LNCaP clone FGC (cell line): ENCODE results near the gene SPEN.
"Not testable (repeated sequence)": the region's sequence is repeated elsewhere in the genome, so short reads cannot be mapped to it uniquely, and the experiment has no call there.

Source experiments
- DNase-seq: peaks from one replicate; pipeline ENCODE4 v3.0.0-alpha.2; 2011; ENCODE audit warnings: low read depth
- H3K4me3 ChIP-seq: 2 replicates; pipeline ENCODE4 v1.5.1; 2011; ENCODE audit warnings: mild to moderate bottlenecking, low read depth, low read length, control low read depth
- TF ChIP-seq, protein P1 (sequence below): IDR thresholded peaks from 2 replicates; pipeline ENCODE4 v1.5.1; 2012; ENCODE audit warnings: mild to moderate bottlenecking; ENCODE audit not compliant: control insufficient read depth, insufficient read depth; ENCODE audit errors: extremely low read depth

Gene SPEN

DNA sequence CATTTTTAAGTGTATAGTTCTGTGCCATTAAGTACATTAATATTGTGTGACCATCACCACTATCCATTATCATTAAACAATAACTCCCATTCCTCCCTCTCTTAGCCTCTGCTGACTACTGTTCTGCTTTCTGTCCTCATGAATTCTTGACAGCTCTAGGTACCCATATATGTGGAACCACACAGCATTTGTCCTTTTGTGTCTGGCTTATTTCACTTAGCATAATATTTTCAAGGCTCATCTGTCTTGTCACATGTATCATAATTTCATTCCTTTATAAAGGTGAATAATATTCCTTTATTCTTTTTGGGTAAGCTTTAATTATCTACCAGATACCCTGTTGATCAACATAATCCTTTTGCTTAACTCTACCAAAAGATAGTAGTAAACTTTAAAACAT lies 47.7 kb downstream of the SPEN start:
- H3K4me3 ChIP-seq = no peak overlapping the region
- no peak for DNase-seq
- TF ChIP-seq, protein P1, sequence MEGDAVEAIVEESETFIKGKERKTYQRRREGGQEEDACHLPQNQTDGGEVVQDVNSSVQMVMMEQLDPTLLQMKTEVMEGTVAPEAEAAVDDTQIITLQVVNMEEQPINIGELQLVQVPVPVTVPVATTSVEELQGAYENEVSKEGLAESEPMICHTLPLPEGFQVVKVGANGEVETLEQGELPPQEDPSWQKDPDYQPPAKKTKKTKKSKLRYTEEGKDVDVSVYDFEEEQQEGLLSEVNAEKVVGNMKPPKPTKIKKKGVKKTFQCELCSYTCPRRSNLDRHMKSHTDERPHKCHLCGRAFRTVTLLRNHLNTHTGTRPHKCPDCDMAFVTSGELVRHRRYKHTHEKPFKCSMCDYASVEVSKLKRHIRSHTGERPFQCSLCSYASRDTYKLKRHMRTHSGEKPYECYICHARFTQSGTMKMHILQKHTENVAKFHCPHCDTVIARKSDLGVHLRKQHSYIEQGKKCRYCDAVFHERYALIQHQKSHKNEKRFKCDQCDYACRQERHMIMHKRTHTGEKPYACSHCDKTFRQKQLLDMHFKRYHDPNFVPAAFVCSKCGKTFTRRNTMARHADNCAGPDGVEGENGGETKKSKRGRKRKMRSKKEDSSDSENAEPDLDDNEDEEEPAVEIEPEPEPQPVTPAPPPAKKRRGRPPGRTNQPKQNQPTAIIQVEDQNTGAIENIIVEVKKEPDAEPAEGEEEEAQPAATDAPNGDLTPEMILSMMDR = no peak

GRCh38 chr1:15896841-15897610 lies 49.5 kb downstream of the SPEN start:
- not testable (repeated sequence) for H3K4me3 ChIP-seq, DNase-seq

DNA sequence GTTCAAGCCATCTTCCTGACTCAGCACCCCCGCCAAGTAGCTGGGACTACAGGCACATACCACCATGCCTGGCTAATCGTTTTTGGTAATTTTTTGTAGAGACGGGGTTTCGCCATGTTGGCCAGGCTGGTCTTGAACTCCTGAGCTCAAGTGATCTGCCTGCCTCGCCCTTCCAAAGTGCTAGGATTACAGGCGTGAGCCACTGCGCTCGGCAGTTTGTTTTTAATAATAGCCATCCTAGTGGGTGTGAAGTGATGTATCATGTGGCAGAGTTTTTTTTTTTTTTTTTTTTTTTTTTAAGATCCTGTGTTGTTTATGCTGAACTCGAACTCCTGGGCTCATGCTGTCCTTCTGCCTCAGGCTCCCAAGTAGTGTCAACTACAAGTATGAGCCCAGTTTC lies 51.8 kb downstream of the SPEN start:
- H3K4me3 ChIP-seq = no peak overlapping the region
- DNase-seq = no peak
- TF ChIP-seq, protein P1 = no peak

GRCh38 chr1:15900662-15901279 lies 53.3 kb downstream of the SPEN start:
- no peak overlapping the region for H3K4me3 ChIP-seq
- DNase-seq = no peak
- TF ChIP-seq, protein P1 = no peak

DNA sequence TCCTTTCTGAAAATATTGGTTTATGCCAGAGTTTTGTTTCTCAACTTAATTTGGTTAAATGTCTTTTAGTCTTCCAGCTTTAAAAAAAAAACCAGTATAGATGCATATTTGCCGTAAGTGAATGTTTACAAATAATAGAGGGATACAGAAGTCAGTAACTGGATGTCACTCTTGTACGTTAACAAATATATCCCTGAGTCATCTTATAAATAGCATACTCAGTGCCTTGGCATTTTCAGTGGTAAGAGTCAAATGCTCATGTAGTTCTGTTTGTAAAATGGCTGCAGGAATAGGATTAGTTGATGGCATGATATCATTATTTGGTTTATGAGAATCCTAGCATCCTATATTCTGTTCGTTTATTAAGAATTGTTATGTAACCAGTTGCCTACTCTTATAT lies 55.4 kb downstream of the SPEN start:
- TF ChIP-seq, protein P1 = no peak
- H3K4me3 ChIP-seq = no peak overlapping the region
- no peak for DNase-seq

- H3K4me3 ChIP-seq = no peak overlapping the region
- TF ChIP-seq, protein P1 = no peak
- no peak for DNase-seq
Measured at GRCh38 chr1:15908597-15908996, 61.1 kb downstream of the SPEN start.

DNA sequence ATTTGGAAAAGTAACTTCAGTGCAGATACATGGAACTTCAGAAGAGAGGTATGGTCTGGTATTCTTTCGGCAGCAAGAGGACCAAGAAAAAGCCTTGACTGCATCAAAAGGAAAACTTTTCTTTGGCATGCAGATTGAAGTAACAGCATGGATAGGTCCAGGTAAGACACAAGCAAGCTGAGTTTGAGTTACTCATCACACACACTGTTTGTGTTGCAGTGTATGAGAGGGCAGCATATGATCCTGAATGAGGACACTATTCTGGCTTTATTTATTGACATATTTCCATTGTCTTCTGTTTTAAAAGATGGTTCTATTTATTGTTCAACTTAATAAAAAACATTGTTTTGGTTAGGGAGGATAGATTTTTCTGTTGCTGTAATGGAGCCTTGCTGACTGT lies 63.6 kb downstream of the SPEN start:
- DNase-seq = no peak
- TF ChIP-seq, protein P1 = no peak
- H3K4me3 ChIP-seq = no peak overlapping the region
